HepG2 (cell line): ENCODE results near the gene GALNT10. TPM values are rescaled to one million over a fixed set of nuclear protein-coding genes. Genes with fewer than 3 reads are reported as not detected.

Experiments
- ATF1 ChIP-seq: IDR thresholded peaks from 2 replicates; pipeline ENCODE4 v1.6.1; 2016; ENCODE audit warnings: mild to moderate bottlenecking, control low read depth
- ATRX ChIP-seq: sonication (generic); formaldehyde crosslinking; IDR thresholded peaks from 2 replicates; pipeline ENCODE4 v1.4.0; 2020; ENCODE audit warnings: missing genetic modification reagents, borderline replicate concordance
- DMAP1 ChIP-seq: IDR thresholded peaks from 2 replicates; pipeline ENCODE4 v1.6.1; 2016
- KDM3A ChIP-seq: IDR thresholded peaks from 2 replicates; pipeline ENCODE4 v1.6.1; 2018; ENCODE audit warnings: low read depth, missing compliant biosample characterization
- NFYC ChIP-seq: IDR thresholded peaks from 2 replicates; pipeline ENCODE4 v1.6.1; 2016; ENCODE audit warnings: missing genetic modification reagents, missing compliant biosample characterization
- STAT5B ChIP-seq: sonication (generic); formaldehyde crosslinking; IDR thresholded peaks from 2 replicates; pipeline ENCODE4 v1.4.0; 2020; ENCODE audit warnings: missing genetic modification reagents
- SUZ12 ChIP-seq: fragments of 150-350 bp; IDR thresholded peaks from 2 replicates; pipeline ENCODE4 v1.6.1; 2014; ENCODE audit warnings: low read depth, low read length
- ZMAT3 ChIP-seq: sonication (generic); formaldehyde crosslinking; conservative IDR thresholded peaks from 2 replicates; pipeline ENCODE4 v1.7.0; 2021; ENCODE audit warnings: missing genetic modification reagents
- ZNF136 ChIP-seq: sonication (generic); formaldehyde crosslinking; IDR thresholded peaks from 2 replicates; pipeline ENCODE4 v1.8.1; 2022; ENCODE audit warnings: low read depth, mild to moderate bottlenecking, moderate library complexity, missing genetic modification reagents
- ZNF567 ChIP-seq: sonication (generic); formaldehyde crosslinking; IDR thresholded peaks from 2 replicates; pipeline ENCODE4 v1.8.1; 2023; ENCODE audit warnings: mild to moderate bottlenecking, missing genetic modification reagents, borderline replicate concordance
- ZNF792 ChIP-seq: IDR thresholded peaks from 2 replicates; pipeline ENCODE4 v1.6.1; 2016
- polyA plus RNA-seq, 8 experiments: library from polyadenylated mRNA; depleted of rRNA in 3 of 8; stranded (reverse) in 7 of 8; unstranded in 1 of 8; fragments of >200 nt; fragmentation: Illumina TruSeq in 4 of 8; extraction: Trizol in 4 of 8; gene quantifications; 2 replicates each; pipeline versions ENCODE4 v1.2.1 to v1.2.3, GENCODE V29; 2011 to 2016; ENCODE audit warnings: low read depth in 4 of 8, missing spikeins in 1 of 8, mixed read lengths in 1 of 8; ENCODE audit not compliant: insufficient read depth in 1 of 8
- total RNA-seq, 5 experiments: library from RNA; depleted of rRNA; stranded (reverse); fragments of >200 nt; fragmentation: Illumina TruSeq; extraction: Trizol; gene quantifications; 2 replicates each; pipeline ENCODE4 v1.2.3, GENCODE V29; 2016; ENCODE audit warnings: low read depth in 1 of 5
- TF ChIP-seq, protein P1 (sequence below): sonication (generic); formaldehyde crosslinking; IDR thresholded peaks from 2 replicates; pipeline ENCODE4 v1.8.0; 2022; ENCODE audit warnings: missing genetic modification reagents, mild to moderate bottlenecking, moderate library complexity, borderline replicate concordance
- TF ChIP-seq, protein P2 (sequence below): sonication (generic); formaldehyde crosslinking; IDR thresholded peaks from 2 replicates; pipeline ENCODE4 v1.5.0; 2020; ENCODE audit warnings: missing genetic modification reagents
- TF ChIP-seq, protein P3 (sequence below): sonication (generic); formaldehyde crosslinking; IDR thresholded peaks from 2 replicates; pipeline ENCODE4 v1.4.0; 2020; ENCODE audit warnings: missing genetic modification reagents
- TF ChIP-seq, protein P4 (sequence below): sonication (generic); formaldehyde crosslinking; IDR thresholded peaks from 2 replicates; pipeline ENCODE4 v1.5.1; 2020; ENCODE audit warnings: missing genetic modification reagents, mild to moderate bottlenecking, borderline replicate concordance
- TF ChIP-seq, protein P5 (sequence below): fragments of 450-650 bp; IDR thresholded peaks from 2 replicates; pipeline ENCODE4 v1.6.1; 2016

GALNT10 gene
- total and polyA plus RNA-seq, 2 of the 13 experiments (the other 11 are each of a cell fraction or from before 2014, with no cell fraction given): 8.1 to 11.2 TPM

DNA sequence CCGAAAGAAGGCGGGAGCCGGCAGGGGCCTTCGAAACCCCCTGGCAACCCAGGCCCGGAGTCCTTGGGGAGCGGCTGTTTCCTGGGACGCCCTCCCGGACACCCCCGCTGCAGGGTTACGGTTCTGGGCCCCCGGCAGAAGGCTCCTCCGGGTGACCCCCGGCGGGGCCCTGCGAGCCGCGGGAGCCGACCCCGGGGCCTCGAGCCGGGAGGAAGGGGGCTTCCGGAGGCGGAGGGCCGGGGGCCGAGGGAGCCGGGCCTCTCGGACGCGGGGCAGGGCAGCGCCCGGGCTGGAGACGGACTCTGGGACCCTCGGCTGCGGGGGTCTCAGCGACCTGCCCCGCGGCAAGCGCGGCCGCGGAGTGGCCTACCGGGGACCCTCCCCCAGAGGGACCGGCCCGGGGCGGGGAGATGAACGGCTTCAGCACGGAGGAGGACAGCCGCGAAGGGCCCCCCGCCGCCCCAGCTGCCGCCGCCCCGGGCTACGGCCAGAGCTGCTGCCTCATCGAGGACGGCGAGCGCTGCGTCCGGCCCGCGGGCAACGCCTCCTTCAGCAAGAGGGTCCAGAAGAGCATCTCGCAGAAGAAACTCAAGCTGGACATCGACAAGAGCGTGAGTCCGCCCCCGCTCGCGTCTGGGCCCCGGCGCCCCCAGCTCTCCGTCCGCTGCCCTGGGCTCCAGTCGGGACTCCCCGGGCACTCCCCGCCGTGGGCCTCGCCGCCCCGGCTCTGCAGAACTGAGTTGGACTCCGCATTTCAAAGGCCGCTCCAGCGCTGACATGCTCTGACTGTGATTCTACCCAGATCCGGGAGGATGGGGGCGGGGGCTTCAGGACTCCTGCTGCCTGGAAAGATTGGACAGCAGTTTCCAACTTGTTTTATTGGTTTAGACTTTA, 255.9 kb downstream of the GALNT10 start (continued):
- TF ChIP-seq, protein P1, sequence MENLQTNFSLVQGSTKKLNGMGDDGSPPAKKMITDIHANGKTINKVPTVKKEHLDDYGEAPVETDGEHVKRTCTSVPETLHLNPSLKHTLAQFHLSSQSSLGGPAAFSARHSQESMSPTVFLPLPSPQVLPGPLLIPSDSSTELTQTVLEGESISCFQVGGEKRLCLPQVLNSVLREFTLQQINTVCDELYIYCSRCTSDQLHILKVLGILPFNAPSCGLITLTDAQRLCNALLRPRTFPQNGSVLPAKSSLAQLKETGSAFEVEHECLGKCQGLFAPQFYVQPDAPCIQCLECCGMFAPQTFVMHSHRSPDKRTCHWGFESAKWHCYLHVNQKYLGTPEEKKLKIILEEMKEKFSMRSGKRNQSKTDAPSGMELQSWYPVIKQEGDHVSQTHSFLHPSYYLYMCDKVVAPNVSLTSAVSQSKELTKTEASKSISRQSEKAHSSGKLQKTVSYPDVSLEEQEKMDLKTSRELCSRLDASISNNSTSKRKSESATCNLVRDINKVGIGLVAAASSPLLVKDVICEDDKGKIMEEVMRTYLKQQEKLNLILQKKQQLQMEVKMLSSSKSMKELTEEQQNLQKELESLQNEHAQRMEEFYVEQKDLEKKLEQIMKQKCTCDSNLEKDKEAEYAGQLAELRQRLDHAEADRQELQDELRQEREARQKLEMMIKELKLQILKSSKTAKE (CRISPR knock-in tag): no peak
- no peak for TF ChIP-seq STAT5B (CRISPR knock-in tag)
- TF ChIP-seq NFYC (CRISPR knock-in tag): no peak
- TF ChIP-seq ZNF792 (CRISPR knock-in tag): no peak
- TF ChIP-seq ZNF136 (CRISPR knock-in tag): no peak
- TF ChIP-seq, protein P2, sequence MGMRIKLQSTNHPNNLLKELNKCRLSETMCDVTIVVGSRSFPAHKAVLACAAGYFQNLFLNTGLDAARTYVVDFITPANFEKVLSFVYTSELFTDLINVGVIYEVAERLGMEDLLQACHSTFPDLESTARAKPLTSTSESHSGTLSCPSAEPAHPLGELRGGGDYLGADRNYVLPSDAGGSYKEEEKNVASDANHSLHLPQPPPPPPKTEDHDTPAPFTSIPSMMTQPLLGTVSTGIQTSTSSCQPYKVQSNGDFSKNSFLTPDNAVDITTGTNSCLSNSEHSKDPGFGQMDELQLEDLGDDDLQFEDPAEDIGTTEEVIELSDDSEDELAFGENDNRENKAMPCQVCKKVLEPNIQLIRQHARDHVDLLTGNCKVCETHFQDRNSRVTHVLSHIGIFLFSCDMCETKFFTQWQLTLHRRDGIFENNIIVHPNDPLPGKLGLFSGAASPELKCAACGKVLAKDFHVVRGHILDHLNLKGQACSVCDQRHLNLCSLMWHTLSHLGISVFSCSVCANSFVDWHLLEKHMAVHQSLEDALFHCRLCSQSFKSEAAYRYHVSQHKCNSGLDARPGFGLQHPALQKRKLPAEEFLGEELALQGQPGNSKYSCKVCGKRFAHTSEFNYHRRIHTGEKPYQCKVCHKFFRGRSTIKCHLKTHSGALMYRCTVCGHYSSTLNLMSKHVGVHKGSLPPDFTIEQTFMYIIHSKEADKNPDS: no peak
- TF ChIP-seq ATRX (CRISPR knock-in tag): no peak
- TF ChIP-seq, protein P3, sequence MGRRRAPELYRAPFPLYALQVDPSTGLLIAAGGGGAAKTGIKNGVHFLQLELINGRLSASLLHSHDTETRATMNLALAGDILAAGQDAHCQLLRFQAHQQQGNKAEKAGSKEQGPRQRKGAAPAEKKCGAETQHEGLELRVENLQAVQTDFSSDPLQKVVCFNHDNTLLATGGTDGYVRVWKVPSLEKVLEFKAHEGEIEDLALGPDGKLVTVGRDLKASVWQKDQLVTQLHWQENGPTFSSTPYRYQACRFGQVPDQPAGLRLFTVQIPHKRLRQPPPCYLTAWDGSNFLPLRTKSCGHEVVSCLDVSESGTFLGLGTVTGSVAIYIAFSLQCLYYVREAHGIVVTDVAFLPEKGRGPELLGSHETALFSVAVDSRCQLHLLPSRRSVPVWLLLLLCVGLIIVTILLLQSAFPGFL (CRISPR knock-in tag): no peak
- TF ChIP-seq, protein P4, sequence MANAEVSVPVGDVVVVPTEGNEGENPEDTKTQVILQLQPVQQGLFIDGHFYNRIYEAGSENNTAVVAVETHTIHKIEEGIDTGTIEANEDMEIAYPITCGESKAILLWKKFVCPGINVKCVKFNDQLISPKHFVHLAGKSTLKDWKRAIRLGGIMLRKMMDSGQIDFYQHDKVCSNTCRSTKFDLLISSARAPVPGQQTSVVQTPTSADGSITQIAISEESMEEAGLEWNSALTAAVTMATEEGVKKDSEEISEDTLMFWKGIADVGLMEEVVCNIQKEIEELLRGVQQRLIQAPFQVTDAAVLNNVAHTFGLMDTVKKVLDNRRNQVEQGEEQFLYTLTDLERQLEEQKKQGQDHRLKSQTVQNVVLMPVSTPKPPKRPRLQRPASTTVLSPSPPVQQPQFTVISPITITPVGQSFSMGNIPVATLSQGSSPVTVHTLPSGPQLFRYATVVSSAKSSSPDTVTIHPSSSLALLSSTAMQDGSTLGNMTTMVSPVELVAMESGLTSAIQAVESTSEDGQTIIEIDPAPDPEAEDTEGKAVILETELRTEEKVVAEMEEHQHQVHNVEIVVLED (CRISPR knock-in tag): no peak
- TF ChIP-seq, protein P5, sequence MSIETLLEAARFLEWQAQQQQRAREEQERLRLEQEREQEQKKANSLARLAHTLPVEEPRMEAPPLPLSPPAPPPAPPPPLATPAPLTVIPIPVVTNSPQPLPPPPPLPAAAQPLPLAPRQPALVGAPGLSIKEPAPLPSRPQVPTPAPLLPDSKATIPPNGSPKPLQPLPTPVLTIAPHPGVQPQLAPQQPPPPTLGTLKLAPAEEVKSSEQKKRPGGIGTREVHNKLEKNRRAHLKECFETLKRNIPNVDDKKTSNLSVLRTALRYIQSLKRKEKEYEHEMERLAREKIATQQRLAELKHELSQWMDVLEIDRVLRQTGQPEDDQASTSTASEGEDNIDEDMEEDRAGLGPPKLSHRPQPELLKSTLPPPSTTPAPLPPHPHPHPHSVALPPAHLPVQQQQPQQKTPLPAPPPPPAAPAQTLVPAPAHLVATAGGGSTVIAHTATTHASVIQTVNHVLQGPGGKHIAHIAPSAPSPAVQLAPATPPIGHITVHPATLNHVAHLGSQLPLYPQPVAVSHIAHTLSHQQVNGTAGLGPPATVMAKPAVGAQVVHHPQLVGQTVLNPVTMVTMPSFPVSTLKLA: no peak
- no peak for TF ChIP-seq ZMAT3 (CRISPR knock-in tag)
- TF ChIP-seq DMAP1: no peak
- TF ChIP-seq SUZ12: no peak
- no peak for TF ChIP-seq ATF1 (CRISPR knock-in tag)
- TF ChIP-seq ZNF567: no peak
- TF ChIP-seq KDM3A (CRISPR knock-in tag): no peak
